Mesodermal cell (in vitro differentiated cells): ENCODE data around the gene INPP5A.

Source experiments
- H3K27ac ChIP-seq: 2 replicates; pipeline ENCODE4 v1.7.0; 2013; ENCODE audit warnings: mild to moderate bottlenecking, low read depth, low read length, moderate library complexity; ENCODE audit not compliant: severe bottlenecking
- H3K36me3 ChIP-seq: 2 replicates; pipeline ENCODE4 v1.7.1; 2013; ENCODE audit warnings: mild to moderate bottlenecking, low read length, moderate library complexity; ENCODE audit not compliant: control insufficient read depth, insufficient read depth
- H3K4me1 ChIP-seq: one replicate; pipeline ENCODE4 v1.7.1; 2013; ENCODE audit warnings: mild to moderate bottlenecking, low read length; ENCODE audit not compliant: insufficient read depth, control insufficient read depth, poor library complexity, severe bottlenecking
- H3K4me3 ChIP-seq: 2 replicates; pipeline ENCODE4 v1.7.0; 2013; ENCODE audit warnings: low read length, control low read depth, mild to moderate bottlenecking; ENCODE audit not compliant: insufficient read depth, poor library complexity, severe bottlenecking; ENCODE audit errors: extremely low read depth
- H3K9me3 ChIP-seq: 2 replicates; pipeline ENCODE4 v1.7.1; 2013; ENCODE audit warnings: mild to moderate bottlenecking, low read length, moderate library complexity; ENCODE audit not compliant: control insufficient read depth
- WGBS, 2 experiments: methylation state at CpG; one replicate each; pipeline ENCODE4 v1.1.5; 2013; ENCODE audit warnings: missing lambda C conversion rate in 2 of 2; ENCODE audit not compliant: insufficient coverage in 2 of 2; 5-methylcytosine and 5-hydroxymethylcytosine counted together

Gene INPP5A

GRCh38 chr10:132640326-132641125 is 102.9 kb downstream of the INPP5A start:
- no peak overlapping the region for H3K4me3 ChIP-seq
- no peaks in the 10 kb centered on the region for H3K36me3 ChIP-seq
- 94 to 98% methylated on average over 17 to 21 of the region's 29 CpGs for WGBS, 2 experiments
- no peaks in the 10 kb centered on the region for H3K4me1 ChIP-seq
- H3K27ac ChIP-seq, result no peak overlapping the region
- H3K9me3 ChIP-seq, result no peaks in the 10 kb centered on the region

GRCh38 chr10:132641401-132641800 is 103.8 kb downstream of the INPP5A start:
- H3K9me3 ChIP-seq, result no peaks in the 10 kb centered on the region
- H3K36me3 ChIP-seq, result no peaks in the 10 kb centered on the region
- no peak overlapping the region for H3K4me3 ChIP-seq
- H3K4me1 ChIP-seq, result no peaks in the 10 kb centered on the region
- H3K27ac ChIP-seq, result no peak overlapping the region
- 83 to 97% methylated on average over 2 to 4 of the region's 8 CpGs for WGBS, 2 experiments

- no peak overlapping the region for H3K4me3 ChIP-seq
- no peak overlapping the region for H3K27ac ChIP-seq
- 94 to 95% methylated on average over 33 of the region's 33 CpGs for WGBS, 2 experiments
- H3K9me3 ChIP-seq, result no peaks in the 10 kb centered on the region
- H3K36me3 ChIP-seq, result no peaks in the 10 kb centered on the region
- H3K4me1 ChIP-seq, result no peaks in the 10 kb centered on the region
Measured at GRCh38 chr10:132641966-132642731, 104.6 kb downstream of the INPP5A start.

- no peaks in the 10 kb centered on the region for H3K9me3 ChIP-seq
- H3K27ac ChIP-seq, result no peak overlapping the region
- no peaks in the 10 kb centered on the region for H3K36me3 ChIP-seq
- no peak overlapping the region for H3K4me3 ChIP-seq
- 96 to 98% methylated on average over 11 of the region's 11 CpGs for WGBS, 2 experiments
- H3K4me1 ChIP-seq, result no peaks in the 10 kb centered on the region
Measured at GRCh38 chr10:132642732-132643008, 105.1 kb downstream of the INPP5A start.

GRCh38 chr10:132643709-132644526 is 106.3 kb downstream of the INPP5A start:
- WGBS, 2 experiments, result 87 to 92% methylated on average over 28 to 29 of the region's 35 CpGs

GRCh38 chr10:132644527-132645246 is 107.1 kb downstream of the INPP5A start:
- peaks cover 5% of the 10 kb centered on the region for H3K36me3 ChIP-seq
- no peak overlapping the region for H3K27ac ChIP-seq
- WGBS, 2 experiments, result 95 to 97% methylated on average over 28 to 30 of the region's 30 CpGs
- H3K4me3 ChIP-seq, result no peak overlapping the region
- H3K9me3 ChIP-seq, result no peaks in the 10 kb centered on the region
- H3K4me1 ChIP-seq, result no peaks in the 10 kb centered on the region

More at GRCh38 chr10:132643709-132644526, 106.3 kb downstream of the INPP5A start:
- peaks cover 5% of the 10 kb centered on the region for H3K36me3 ChIP-seq
- H3K4me3 ChIP-seq, result no peak overlapping the region
- H3K9me3 ChIP-seq, result no peaks in the 10 kb centered on the region
- no peak overlapping the region for H3K27ac ChIP-seq
- no peaks in the 10 kb centered on the region for H3K4me1 ChIP-seq

GRCh38 chr10:132645247-132645530 is 107.6 kb downstream of the INPP5A start:
- H3K9me3 ChIP-seq, result no peaks in the 10 kb centered on the region
- no peak overlapping the region for H3K27ac ChIP-seq
- H3K4me1 ChIP-seq, result no peaks in the 10 kb centered on the region
- peaks cover 5% of the 10 kb centered on the region for H3K36me3 ChIP-seq
- no peak overlapping the region for H3K4me3 ChIP-seq
- WGBS, 2 experiments, result 93 to 98% methylated on average over 6 to 7 of the region's 14 CpGs

- H3K27ac ChIP-seq, result no peak overlapping the region
- no peaks in the 10 kb centered on the region for H3K9me3 ChIP-seq
- H3K4me1 ChIP-seq, result no peaks in the 10 kb centered on the region
- WGBS, 2 experiments, result 95 to 98% methylated on average over 32 to 36 of the region's 36 CpGs
- H3K36me3 ChIP-seq, result peaks cover 5% of the 10 kb centered on the region
- no peak overlapping the region for H3K4me3 ChIP-seq
Measured at GRCh38 chr10:132645630-132646442, 108.2 kb downstream of the INPP5A start.

- H3K36me3 ChIP-seq, result peaks cover 5% of the 10 kb centered on the region
- no peaks in the 10 kb centered on the region for H3K4me1 ChIP-seq
- WGBS, 2 experiments, result 94 to 96% methylated on average over 28 to 30 of the region's 31 CpGs
- no peaks in the 10 kb centered on the region for H3K9me3 ChIP-seq
- no peak overlapping the region for H3K4me3 ChIP-seq
- no peak overlapping the region for H3K27ac ChIP-seq
Measured at GRCh38 chr10:132646443-132647097, 109.0 kb downstream of the INPP5A start.
